HUDEP-2 (cell line): Measurements from ENCODE around the gene HPSE2.
"Not testable (repeated sequence)": the region's sequence is repeated elsewhere in the genome, so short reads cannot be mapped to it uniquely, and the experiment has no call there.

Experiments
- DNase-seq, 76 experiments: peaks; one replicate each; lab custom pipeline; 2025; ENCODE audit not compliant: unreplicated experiment in 76 of 76; lab: John Stamatoyannopoulos, UW

Gene HPSE2

DNA sequence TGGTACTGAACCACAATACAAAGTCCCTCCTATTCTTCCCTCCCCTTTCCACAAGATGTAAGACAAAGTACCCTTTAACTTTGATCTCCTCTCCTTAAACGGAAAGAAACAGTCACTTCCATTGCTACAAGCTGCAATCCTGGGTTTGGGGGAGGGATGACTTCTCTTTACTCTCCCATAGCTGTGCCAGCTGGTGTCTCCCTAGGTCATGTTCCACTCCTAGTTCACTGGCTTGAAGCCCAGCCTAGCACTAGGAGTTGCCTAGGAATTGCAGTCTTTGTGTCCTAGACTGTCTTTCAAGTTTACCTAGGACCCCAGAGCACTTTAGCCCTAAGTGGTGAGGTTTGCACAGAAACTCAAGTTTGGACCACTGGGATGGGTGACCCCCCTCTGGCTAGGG is 311.1 kb downstream of the HPSE2 start:
- DNase-seq: no peak

- no peak for DNase-seq
Observed at GRCh38 chr10:98921316-98921715, 314.3 kb downstream of the HPSE2 start.

DNA sequence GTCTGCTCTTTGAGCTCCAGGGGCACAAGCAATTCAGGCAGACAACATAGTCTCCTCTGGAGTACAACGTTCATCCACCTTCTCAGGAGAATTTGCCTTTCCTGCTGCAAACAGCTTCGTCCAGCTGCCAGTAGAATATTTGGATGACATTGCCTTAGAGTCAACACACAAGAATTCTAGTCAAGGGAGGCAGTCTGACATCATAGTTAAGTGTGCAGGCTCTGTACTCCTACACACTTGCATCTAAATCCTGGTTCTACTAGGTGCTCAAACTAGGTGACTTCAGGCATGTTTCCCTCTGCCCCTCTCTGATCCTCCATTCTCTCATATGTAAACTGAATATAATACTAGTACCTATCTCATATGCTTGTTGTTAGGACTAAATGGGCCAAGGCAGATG is 314.8 kb downstream of the HPSE2 start:
- no peak for DNase-seq

DNA sequence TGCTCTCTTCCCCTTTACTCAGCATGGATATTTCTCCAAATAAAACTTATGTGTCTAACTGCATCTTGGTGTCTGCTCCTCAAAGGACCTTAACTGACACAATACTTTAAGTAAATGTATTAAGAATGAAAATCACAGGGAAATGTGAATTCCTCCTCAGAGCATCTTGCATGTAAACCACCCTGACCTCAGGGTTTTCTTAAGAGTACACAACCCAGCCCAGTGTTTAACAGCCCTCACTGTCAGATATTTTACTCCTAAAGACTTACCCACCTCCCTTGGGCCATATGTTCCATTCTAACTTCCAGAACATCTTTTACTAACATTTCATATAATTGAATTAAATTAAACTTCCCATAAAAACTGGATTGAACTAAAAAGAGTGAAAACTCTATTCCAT is 315.3 kb downstream of the HPSE2 start:
- DNase-seq: no peak

DNA sequence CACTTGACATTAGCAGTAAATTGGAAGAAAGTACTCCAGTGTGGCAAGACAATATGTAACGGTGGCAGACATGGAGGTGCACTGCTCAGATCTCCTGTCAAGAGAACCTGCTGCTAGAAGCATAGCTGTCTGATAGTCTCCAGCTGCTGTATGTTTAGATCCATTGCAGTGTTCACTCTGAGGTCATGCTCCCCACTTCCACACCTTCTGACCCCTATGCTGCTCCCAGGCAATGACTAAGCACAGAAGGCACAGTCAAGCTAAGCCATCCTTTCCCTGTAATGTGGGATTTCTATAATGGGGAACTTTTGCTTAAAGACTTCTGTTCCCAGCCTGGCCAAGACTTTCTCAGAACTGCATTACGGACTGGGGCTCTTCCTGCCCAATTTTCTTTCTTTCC is 315.8 kb downstream of the HPSE2 start:
- no peak for DNase-seq

- no peak for DNase-seq
Observed at GRCh38 chr10:98917828-98918227, 317.8 kb downstream of the HPSE2 start.

GRCh38 chr10:98916526-98917125 is 319.0 kb downstream of the HPSE2 start:
- DNase-seq: peak in 13 of 76 experiments; percentile 11 to 53 (median 30)

GRCh38 chr10:98915911-98916310 is 319.7 kb downstream of the HPSE2 start:
- no peak for DNase-seq

DNA sequence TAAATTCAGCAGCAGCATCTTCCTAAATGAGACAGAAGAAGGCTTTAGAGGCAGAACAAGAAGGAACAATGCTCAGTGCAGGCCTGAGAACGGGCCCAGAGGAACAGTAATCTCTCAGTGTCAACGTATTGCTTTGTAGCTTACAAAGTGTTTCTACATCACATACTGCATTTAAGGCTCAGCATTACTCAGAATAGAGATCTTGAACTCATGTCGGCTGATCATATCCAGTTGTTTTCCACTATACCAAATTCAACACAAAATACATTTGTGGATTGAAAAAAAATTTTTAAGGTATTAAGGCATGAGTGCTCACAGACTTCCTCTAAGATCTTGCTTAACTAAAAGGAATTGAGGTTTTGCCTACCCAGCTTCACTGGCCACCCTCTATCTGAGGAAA is 325.1 kb downstream of the HPSE2 start:
- DNase-seq: peak in 11 of 76 experiments; percentile 1 to 58 (median 43)

DNA sequence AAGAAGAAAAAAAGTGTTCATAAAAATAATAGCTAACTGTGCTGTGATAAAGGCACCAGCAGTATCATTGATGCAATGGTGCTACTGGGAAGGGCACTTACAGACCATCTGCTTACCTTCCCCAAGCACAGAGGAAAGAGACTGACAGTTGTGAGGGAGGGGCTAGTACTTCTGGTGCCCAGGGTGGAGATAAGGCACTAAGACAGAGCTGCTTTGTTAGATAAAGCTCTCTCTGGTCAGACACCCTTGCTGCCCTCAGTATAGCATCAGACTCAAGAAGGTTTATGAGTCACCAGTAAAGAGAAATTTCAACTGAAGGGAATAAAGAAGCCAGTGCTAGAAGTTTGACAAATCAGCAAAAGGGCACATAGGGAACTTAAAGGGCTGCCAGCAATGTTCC is 325.6 kb downstream of the HPSE2 start:
- DNase-seq: peak in 73 of 76 experiments; percentile 31 to 98 (median 84)

DNA sequence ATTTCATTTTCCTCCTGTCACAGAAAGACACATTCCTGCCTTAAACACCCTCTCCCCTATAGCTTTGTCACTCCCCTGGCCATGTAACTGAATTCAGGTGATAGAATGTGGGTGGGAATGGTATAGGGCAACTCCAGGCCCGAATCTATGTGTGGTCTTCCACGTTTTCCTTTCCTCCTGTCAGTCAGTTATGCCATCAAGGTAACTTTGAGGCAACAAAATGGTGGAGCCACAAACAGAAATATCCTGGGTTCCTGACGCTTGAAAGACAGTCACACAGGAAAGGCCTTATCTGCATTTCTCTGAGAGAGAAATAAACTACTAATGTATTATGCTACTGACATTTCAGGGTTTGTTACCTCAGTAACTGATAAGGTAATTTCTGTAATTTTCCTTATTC is 326.8 kb downstream of the HPSE2 start:
- peak in 1 of 76 experiments; percentile 11 for DNase-seq

- DNase-seq: not testable (repeated sequence)
Observed at GRCh38 chr10:98908247-98908646, 327.4 kb downstream of the HPSE2 start.

GRCh38 chr10:98901441-98902110 is 334.1 kb downstream of the HPSE2 start:
- DNase-seq: peak in 8 of 76 experiments; percentile 9 to 62 (median 21)

- DNase-seq: no peak
Observed at GRCh38 chr10:98899018-98899417, 336.6 kb downstream of the HPSE2 start.

DNA sequence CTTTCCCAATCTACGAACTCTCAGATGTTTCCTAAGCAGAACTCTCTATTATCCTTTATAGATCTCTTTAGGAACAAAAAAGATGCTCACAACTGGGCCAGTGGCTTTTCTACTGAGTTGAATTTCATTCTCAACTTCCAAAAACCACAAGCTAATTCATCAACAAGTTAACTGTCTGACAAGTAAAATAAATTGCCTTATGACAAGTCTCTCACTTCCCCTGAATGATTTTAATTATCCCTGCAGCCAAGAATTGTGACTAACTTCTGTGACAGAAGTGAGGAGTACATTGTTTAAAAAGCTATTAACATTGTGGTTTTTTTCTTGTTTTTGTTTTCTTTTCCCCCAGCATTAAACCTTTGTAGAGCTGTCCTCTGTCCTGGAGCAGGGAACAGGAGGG is 343.1 kb downstream of the HPSE2 start:
- no peak for DNase-seq

GRCh38 chr10:98886686-98887085 is 349.0 kb downstream of the HPSE2 start:
- no peak for DNase-seq

DNA sequence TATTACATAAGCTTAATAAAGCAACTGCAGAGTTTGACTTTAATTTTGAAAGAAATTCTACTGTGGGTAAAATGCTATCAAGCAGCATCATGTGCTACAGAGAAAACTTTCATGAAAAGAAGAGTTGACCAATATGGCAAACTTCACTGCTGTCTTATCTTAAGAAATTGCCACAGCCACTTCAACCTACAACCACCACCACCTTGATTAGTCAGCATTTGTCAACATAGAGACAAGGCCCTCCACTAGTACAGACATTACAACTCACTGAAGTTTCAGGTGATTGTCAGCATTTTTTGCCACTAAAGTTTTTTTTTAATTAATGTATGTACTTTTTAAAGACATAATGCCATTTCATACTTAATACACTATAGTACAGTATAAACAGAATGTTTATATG is 350.3 kb downstream of the HPSE2 start:
- DNase-seq: peak in 12 of 76 experiments; percentile 2 to 40 (median 22)

DNA sequence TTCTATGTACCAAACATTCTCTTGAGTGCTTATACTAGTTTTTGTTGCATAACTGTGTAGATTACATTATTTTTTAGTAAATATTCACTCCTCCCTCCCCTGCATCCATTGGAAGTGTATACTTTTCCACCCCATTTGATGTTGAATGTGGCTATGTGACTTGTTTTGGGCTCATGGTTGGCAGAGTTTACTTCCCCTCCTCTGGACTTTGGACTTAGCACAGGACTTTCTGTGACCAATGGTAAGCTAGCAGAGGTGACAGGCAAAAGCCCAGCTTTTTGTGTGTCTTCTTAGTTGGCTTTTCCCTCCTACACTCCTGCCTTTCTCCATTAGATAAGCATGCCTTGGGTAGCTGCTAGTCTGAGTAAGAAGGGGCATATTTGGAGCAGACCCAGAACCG is 353.9 kb downstream of the HPSE2 start:
- peak in 9 of 76 experiments; percentile 1 to 44 (median 22) for DNase-seq

GRCh38 chr10:98880971-98881370 is 354.7 kb downstream of the HPSE2 start:
- no peak for DNase-seq

DNA sequence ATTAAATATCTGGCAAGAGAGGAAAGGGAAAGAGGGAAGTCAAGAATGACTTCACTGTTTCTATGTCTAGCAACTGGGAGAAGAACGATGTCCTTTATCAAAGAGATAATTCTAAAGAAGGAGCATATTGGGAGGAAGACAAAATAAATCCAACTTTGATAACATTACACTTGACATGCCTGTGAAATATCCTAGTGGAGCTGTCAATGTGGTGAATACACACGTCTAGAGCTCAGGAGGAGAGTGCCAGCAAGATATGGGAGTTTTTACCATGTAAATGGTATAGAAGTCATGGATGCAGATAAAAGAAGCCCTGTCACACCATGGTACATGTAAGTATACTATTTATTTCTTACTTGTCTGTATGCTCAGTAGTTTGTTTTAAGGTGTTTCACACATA is 356.7 kb downstream of the HPSE2 start:
- DNase-seq: no peak

- DNase-seq: no peak
Observed at GRCh38 chr10:98878418-98878817, 357.2 kb downstream of the HPSE2 start.

GRCh38 chr10:98861962-98862361 is 373.7 kb downstream of the HPSE2 start:
- no peak for DNase-seq
